KMS-11 (cell line): ENCODE data around the gene ARHGEF3.

Source experiments
- H2AFZ ChIP-seq: fragments of 200-600 bp; sonication (generic); 2 replicates; pipeline ENCODE4 v1.6.1; 2016; ENCODE audit warnings: antibody characterized with exemption, mixed run types, low read depth
- H3K27ac ChIP-seq: fragments of 200-600 bp; sonication (generic); 2 replicates; pipeline ENCODE4 v1.6.1; 2016; ENCODE audit warnings: mild to moderate bottlenecking, mixed run types
- H3K27me3 ChIP-seq: fragments of 200-600 bp; sonication (generic); 2 replicates; pipeline ENCODE4 v1.6.1; 2017; ENCODE audit warnings: mild to moderate bottlenecking, low read depth, mixed run types, moderate library complexity; ENCODE audit not compliant: insufficient read depth
- H3K36me3 ChIP-seq: fragments of 200-600 bp; sonication (generic); 2 replicates; pipeline ENCODE4 v1.6.1; 2017; ENCODE audit warnings: mild to moderate bottlenecking, mixed run types; ENCODE audit not compliant: insufficient read depth
- H3K4me1 ChIP-seq: fragments of 200-600 bp; sonication (generic); 2 replicates; pipeline ENCODE4 v1.6.1; 2016; ENCODE audit warnings: mild to moderate bottlenecking, low read depth, mixed run types; ENCODE audit not compliant: poor library complexity, severe bottlenecking
- H3K4me2 ChIP-seq: fragments of 200-600 bp; sonication (generic); 2 replicates; pipeline ENCODE4 v1.7.0; 2016; ENCODE audit warnings: mild to moderate bottlenecking, mixed run types
- H3K4me3 ChIP-seq: fragments of 200-600 bp; sonication (generic); IDR thresholded peaks from 2 replicates; pipeline ENCODE4 v1.6.1; 2017; ENCODE audit warnings: low read depth, low read length, mixed read lengths; ENCODE audit not compliant: insufficient read depth
- H3K79me2 ChIP-seq: fragments of 200-600 bp; sonication (generic); 2 replicates; pipeline ENCODE4 v1.6.1; 2016; ENCODE audit warnings: low read depth, mixed run types; ENCODE audit not compliant: insufficient read depth
- H3K9ac ChIP-seq: fragments of 200-600 bp; sonication (generic); 2 replicates; pipeline ENCODE4 v1.6.1; 2016; ENCODE audit warnings: mild to moderate bottlenecking, mixed run types
- H4K20me1 ChIP-seq: fragments of 200-600 bp; sonication (generic); 2 replicates; pipeline ENCODE4 v1.6.1; 2016; ENCODE audit warnings: mild to moderate bottlenecking, mixed run types; ENCODE audit not compliant: insufficient read depth
- TF ChIP-seq, protein P1 (sequence below): fragments of 200-600 bp; sonication (generic); conservative IDR thresholded peaks from 2 replicates; pipeline ENCODE4 v1.6.1; 2017; ENCODE audit warnings: low read depth, mild to moderate bottlenecking, antibody characterized with exemption, low read length, moderate library complexity, mixed read lengths

The ARHGEF3 gene

DNA sequence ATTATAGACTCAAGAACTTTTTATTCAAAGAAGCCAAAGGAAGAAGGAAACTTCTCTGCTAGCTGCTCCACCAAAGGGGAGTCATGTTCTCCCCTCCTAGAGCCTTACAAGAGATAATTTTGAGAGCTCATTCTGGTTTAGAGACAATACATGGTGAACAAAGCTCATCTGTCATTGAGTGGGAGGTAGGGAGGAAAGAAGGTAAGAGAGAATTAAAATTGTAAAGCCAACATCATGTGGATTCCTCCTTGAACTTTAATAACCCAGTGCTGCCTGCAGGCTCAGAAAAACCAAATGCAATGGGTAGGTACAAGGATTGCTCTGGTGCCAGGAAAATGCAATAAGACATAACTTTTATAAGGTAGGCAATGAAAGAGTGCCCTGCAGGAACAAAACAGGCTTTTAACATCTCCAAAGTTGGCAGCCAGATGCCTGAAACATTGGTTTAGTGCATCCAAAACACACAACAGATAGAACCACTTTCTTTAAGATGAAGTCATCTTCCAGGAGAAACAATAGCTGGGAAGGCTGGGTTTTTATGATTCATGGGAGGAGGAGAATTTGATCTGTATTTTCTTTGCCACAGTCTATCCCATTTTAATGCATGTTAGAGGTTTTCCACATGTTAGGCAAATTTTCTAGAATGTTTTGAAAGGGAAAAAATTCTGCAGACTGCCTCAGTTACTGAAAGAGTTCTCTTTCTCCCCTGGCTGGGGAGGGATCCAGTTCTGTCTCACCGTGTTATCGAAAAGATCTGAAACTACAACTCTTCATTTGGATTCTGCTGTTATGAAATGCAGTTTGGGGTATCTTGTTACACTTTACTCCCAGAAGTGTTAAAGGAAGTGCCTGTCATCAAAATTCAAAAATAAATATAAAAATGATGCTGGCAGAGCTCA, 11.3 kb upstream of the ARHGEF3 start:
- Histone ChIP-seq H3K36me3 (no peaks in the 10 kb centered on the region), H3K27me3 (no peaks in the 10 kb centered on the region), H4K20me1 (no peaks in the 10 kb centered on the region), H3K4me1 (peaks cover 26% of the 10 kb centered on the region), H3K4me3 (no peak overlapping the region), H3K79me2 (no peaks in the 10 kb centered on the region), H3K4me2 (peak overlapping the region; percentile 54; the same call in 1 of the 2 replicates), H3K27ac (no peak overlapping the region), H3K9ac (no peak overlapping the region), H2AFZ (no peak overlapping the region)
- TF ChIP-seq, protein P1, sequence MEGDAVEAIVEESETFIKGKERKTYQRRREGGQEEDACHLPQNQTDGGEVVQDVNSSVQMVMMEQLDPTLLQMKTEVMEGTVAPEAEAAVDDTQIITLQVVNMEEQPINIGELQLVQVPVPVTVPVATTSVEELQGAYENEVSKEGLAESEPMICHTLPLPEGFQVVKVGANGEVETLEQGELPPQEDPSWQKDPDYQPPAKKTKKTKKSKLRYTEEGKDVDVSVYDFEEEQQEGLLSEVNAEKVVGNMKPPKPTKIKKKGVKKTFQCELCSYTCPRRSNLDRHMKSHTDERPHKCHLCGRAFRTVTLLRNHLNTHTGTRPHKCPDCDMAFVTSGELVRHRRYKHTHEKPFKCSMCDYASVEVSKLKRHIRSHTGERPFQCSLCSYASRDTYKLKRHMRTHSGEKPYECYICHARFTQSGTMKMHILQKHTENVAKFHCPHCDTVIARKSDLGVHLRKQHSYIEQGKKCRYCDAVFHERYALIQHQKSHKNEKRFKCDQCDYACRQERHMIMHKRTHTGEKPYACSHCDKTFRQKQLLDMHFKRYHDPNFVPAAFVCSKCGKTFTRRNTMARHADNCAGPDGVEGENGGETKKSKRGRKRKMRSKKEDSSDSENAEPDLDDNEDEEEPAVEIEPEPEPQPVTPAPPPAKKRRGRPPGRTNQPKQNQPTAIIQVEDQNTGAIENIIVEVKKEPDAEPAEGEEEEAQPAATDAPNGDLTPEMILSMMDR, result no peak

DNA sequence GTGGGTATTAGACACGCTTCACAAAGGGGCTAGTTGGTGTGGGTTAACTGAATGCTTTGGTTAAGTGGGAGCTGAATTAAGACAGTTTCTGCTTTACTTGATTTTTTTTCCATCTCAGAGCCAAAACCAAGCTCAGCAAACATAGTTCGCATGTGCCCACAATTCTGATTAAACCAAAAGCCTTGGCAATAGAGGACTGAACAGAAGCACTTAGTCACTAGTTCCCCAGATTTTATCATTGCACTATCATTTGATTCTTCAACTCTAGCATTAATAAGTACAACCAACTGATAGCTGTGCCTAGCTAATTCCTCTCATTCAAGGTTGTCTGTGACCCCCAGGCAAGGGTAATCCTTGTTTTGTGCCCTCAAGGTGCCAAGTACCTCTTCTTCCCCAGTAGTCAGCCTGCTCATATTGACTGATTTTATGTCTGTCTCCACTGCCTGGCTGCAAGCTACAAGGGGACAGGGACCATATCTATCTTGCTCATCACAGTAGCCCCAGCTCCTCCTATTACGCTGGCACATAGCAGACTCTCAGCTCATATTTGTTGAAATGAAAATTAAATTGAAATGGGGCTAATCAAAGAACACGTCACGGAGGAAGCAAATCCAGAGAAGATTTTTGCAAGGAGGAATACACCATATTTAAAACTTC, 9.9 kb upstream of the ARHGEF3 start:
- H3K27ac ChIP-seq, result no peak overlapping the region

DNA sequence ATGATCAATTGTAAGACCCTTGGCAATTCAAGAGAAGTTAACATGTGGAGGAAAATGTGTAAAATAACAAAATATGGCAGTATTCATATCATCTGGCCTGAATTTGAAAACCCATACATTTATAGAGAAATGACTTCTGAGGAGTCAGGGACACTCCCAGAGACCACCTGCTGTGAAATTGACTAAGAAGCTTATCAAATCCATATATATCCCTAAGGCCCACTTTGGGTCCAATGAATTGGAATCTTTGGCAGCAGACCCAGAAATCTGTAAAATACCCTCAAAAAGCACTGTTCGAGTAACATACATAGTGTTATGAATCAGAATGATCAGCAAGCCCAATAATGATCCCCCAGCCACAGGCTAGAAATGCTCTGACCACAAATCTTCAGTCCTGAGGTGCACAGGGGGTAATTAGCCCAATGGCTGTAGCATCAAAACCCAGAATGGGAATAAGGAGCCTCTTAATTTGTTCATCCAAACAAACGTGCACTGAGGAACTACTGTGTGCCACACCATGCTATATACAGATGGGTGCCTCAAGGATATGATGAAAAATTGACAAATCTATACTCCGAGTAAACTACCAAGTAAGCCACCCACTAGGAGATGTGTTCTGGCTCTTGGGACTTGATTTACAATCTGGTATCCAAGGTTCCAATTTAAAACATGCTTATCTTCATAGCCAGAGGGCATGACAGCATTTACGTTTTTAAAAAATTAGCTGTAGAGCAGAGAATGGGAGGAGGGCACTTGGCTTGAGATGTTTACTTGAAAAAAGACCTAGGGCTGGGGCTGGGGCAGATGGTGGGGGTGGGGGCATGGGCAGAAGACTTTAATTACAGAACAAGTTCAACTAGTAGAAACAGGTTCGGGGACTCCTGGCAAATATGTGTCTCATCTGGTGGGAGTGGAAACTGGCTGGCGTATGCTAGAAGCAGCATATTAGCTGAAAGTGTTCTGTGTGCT, 9.1 kb upstream of the ARHGEF3 start:
- Histone ChIP-seq H3K4me3 (no peak overlapping the region), H3K4me2 (no peak overlapping the region), H3K27me3 (no peaks in the 10 kb centered on the region), H2AFZ (no peak overlapping the region), H3K4me1 (peaks cover 26% of the 10 kb centered on the region), H3K79me2 (no peaks in the 10 kb centered on the region), H3K36me3 (no peaks in the 10 kb centered on the region), H4K20me1 (no peaks in the 10 kb centered on the region), H3K27ac (no peak overlapping the region), H3K9ac (no peak overlapping the region)
- TF ChIP-seq, protein P1, result no peak

More for the DNA sequence above, 9.9 kb upstream of the ARHGEF3 start:
- TF ChIP-seq, protein P1, result no peak
- Histone ChIP-seq H3K4me3 (no peak overlapping the region), H3K79me2 (no peaks in the 10 kb centered on the region), H3K9ac (no peak overlapping the region), H3K4me2 (no peak overlapping the region), H3K4me1 (peaks cover 26% of the 10 kb centered on the region), H3K36me3 (no peaks in the 10 kb centered on the region), H4K20me1 (no peaks in the 10 kb centered on the region), H3K27me3 (no peaks in the 10 kb centered on the region), H2AFZ (no peak overlapping the region)

DNA sequence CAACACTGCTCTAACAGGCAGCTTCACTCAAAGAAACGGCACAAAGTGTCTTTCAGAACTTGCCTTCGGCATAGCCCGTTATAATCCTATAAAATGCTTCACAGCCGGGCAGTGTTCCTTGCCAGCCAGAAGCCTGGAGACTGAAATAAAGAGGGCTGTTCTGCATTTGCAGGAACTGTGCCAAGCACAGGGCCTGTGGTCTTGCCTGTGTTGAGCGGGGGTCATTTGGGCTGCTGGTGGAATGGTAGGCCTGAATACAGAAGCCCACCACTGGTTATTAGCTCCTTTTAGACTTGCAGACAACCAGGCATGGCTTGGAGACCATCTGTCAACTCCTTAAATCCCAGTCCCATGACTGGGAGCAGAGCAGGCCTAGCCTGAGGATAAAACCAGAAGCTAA, 4.7 kb upstream of the ARHGEF3 start:
- no peaks in the 10 kb centered on the region for H3K27me3 ChIP-seq
- no peaks in the 10 kb centered on the region for H3K36me3 ChIP-seq
- no peak overlapping the region for H3K9ac ChIP-seq
- peaks cover 5% of the 10 kb centered on the region for H3K4me1 ChIP-seq
- no peak overlapping the region for H3K27ac ChIP-seq
- no peaks in the 10 kb centered on the region for H3K79me2 ChIP-seq
- no peaks in the 10 kb centered on the region for H4K20me1 ChIP-seq
- TF ChIP-seq, protein P1, result no peak
- no peak overlapping the region for H3K4me3 ChIP-seq
- no peak overlapping the region for H2AFZ ChIP-seq
- no peak overlapping the region for H3K4me2 ChIP-seq
